Stimulated activated effector memory CD8-positive, alpha-beta T cell treated with anti-CD3 and anti-CD28 coated beads, Interleukin-12 subunit alpha, Interleukin-12 subunit beta, amount 100 ng/mL, for 72 hours (primary cell): ENCODE measurements around the gene RTP3.

Experiments
- ATAC-seq: fragments of 150-1000 bp; cut with Tn5 transposase; 2 replicates; pipeline ENCODE4 v1.10.0; 2021
- DNase-seq, 2 donors: peaks; one replicate each; pipeline ENCODE4 v3.0.0; 2021 to 2022; ENCODE audit warnings: low spot score in 2 of 2
- H3K27ac Mint-ChIP-seq: one replicate; pipeline ENCODE4 v1.8.0; 2022; ENCODE audit warnings: mild to moderate bottlenecking, mixed read lengths
- H3K36me3 Mint-ChIP-seq: one replicate; pipeline ENCODE4 v1.8.0; 2022; ENCODE audit warnings: mild to moderate bottlenecking, mixed read lengths
- H3K4me1 Mint-ChIP-seq: one replicate; pipeline ENCODE4 v1.8.0; 2022; ENCODE audit warnings: mixed read lengths
- H3K4me3 Mint-ChIP-seq: one replicate; pipeline ENCODE4 v1.8.0; 2022; ENCODE audit warnings: mild to moderate bottlenecking, mixed read lengths
- H3K9me3 Mint-ChIP-seq: one replicate; pipeline ENCODE4 v1.8.0; 2022; ENCODE audit warnings: mixed read lengths

The RTP3 gene

GRCh38 chr3:46464326-46465195, 33.2 kb upstream of the RTP3 start, which contains the start of gene LTF:
TSS of gene LTF (minus strand) at chr3:46464905. CDS start at chr3:46464867, 38 bp downstream.
- H3K4me1 Mint-ChIP-seq, result peaks cover 5% of the 10 kb centered on the region
- no peak within 1 kb of the TSS for H3K4me3 Mint-ChIP-seq
- DNase-seq, result no peak
- no peaks in the 10 kb centered on the region for H3K36me3 Mint-ChIP-seq
- no peak within 1 kb of the TSS for H3K27ac Mint-ChIP-seq
- H3K9me3 Mint-ChIP-seq, result no peaks in the 10 kb centered on the region
- ATAC-seq, result no peak

- no peaks in the 10 kb centered on the region for H3K9me3 Mint-ChIP-seq
- H3K4me3 Mint-ChIP-seq, result no peak overlapping the region
- no peak overlapping the region for H3K27ac Mint-ChIP-seq
- ATAC-seq (no peak), DNase-seq (no peak)
- H3K4me1 Mint-ChIP-seq, result peaks cover 5% of the 10 kb centered on the region
- H3K36me3 Mint-ChIP-seq, result no peaks in the 10 kb centered on the region
Observed at GRCh38 chr3:46465196-46465520, 32.6 kb upstream of the RTP3 start.

GRCh38 chr3:46466273-46466672, 31.5 kb upstream of the RTP3 start:
- Mint-ChIP-seq H3K4me3 (no peak overlapping the region), H3K27ac (no peak overlapping the region), H3K9me3 (no peaks in the 10 kb centered on the region), H3K36me3 (no peaks in the 10 kb centered on the region), H3K4me1 (peaks cover 5% of the 10 kb centered on the region)
- DNase-seq (no peak), ATAC-seq (no peak)

- no peak for DNase-seq
- H3K9me3 Mint-ChIP-seq, result no peaks in the 10 kb centered on the region
- H3K4me1 Mint-ChIP-seq, result peaks cover 5% of the 10 kb centered on the region
- ATAC-seq, result no peak
- H3K27ac Mint-ChIP-seq, result no peak overlapping the region
- H3K4me3 Mint-ChIP-seq, result no peak overlapping the region
- H3K36me3 Mint-ChIP-seq, result no peaks in the 10 kb centered on the region
Observed at GRCh38 chr3:46466871-46467403, 30.8 kb upstream of the RTP3 start.

- DNase-seq (no peak), ATAC-seq (no peak)
- no peak overlapping the region for H3K27ac Mint-ChIP-seq
- no peaks in the 10 kb centered on the region for H3K9me3 Mint-ChIP-seq
- H3K36me3 Mint-ChIP-seq, result no peaks in the 10 kb centered on the region
- H3K4me3 Mint-ChIP-seq, result no peak overlapping the region
- H3K4me1 Mint-ChIP-seq, result peaks cover 5% of the 10 kb centered on the region
Observed at GRCh38 chr3:46467562-46467961, 30.2 kb upstream of the RTP3 start.

GRCh38 chr3:46468753-46469600, 28.8 kb upstream of the RTP3 start:
- H3K4me1 Mint-ChIP-seq, result peaks cover 4% of the 10 kb centered on the region
- ATAC-seq, result no peak
- H3K27ac Mint-ChIP-seq, result no peak overlapping the region
- DNase-seq, result no peak
- H3K4me3 Mint-ChIP-seq, result no peak overlapping the region
- H3K9me3 Mint-ChIP-seq, result peaks cover under 1% of the 10 kb centered on the region
- no peaks in the 10 kb centered on the region for H3K36me3 Mint-ChIP-seq

- no peaks in the 10 kb centered on the region for H3K4me1 Mint-ChIP-seq
- H3K27ac Mint-ChIP-seq, result no peak overlapping the region
- H3K36me3 Mint-ChIP-seq, result no peaks in the 10 kb centered on the region
- H3K9me3 Mint-ChIP-seq, result peaks cover 7% of the 10 kb centered on the region
- ATAC-seq (no peak), DNase-seq (no peak)
- H3K4me3 Mint-ChIP-seq, result no peak overlapping the region
Observed at GRCh38 chr3:46469680-46470357, 28.0 kb upstream of the RTP3 start.

GRCh38 chr3:46470831-46471230, 26.9 kb upstream of the RTP3 start:
- ATAC-seq (no peak), DNase-seq (no peak)
- Mint-ChIP-seq H3K9me3 (peaks cover 12% of the 10 kb centered on the region), H3K36me3 (no peaks in the 10 kb centered on the region), H3K4me1 (no peaks in the 10 kb centered on the region), H3K4me3 (no peak overlapping the region), H3K27ac (no peak overlapping the region)

- no peak overlapping the region for H3K4me3 Mint-ChIP-seq
- DNase-seq (no peak), ATAC-seq (peak; percentile 36)
- H3K4me1 Mint-ChIP-seq, result no peaks in the 10 kb centered on the region
- no peaks in the 10 kb centered on the region for H3K36me3 Mint-ChIP-seq
- H3K9me3 Mint-ChIP-seq, result peaks cover 12% of the 10 kb centered on the region
- H3K27ac Mint-ChIP-seq, result no peak overlapping the region
Observed at GRCh38 chr3:46471371-46471914, 26.3 kb upstream of the RTP3 start.

- no peak for ATAC-seq
- no peaks in the 10 kb centered on the region for H3K4me1 Mint-ChIP-seq
Observed at GRCh38 chr3:46472736-46473135, 25.0 kb upstream of the RTP3 start.

GRCh38 chr3:46477145-46477544, 20.6 kb upstream of the RTP3 start:
- ATAC-seq (no peak), DNase-seq (no peak)
- no peaks in the 10 kb centered on the region for H3K4me1 Mint-ChIP-seq
- no peak overlapping the region for H3K4me3 Mint-ChIP-seq
- H3K9me3 Mint-ChIP-seq, result peaks cover 12% of the 10 kb centered on the region
- no peaks in the 10 kb centered on the region for H3K36me3 Mint-ChIP-seq
- no peak overlapping the region for H3K27ac Mint-ChIP-seq

More at GRCh38 chr3:46472736-46473135, 25.0 kb upstream of the RTP3 start:
- DNase-seq, result no peak
- Mint-ChIP-seq H3K9me3 (peaks cover 12% of the 10 kb centered on the region), H3K4me3 (no peak overlapping the region), H3K27ac (no peak overlapping the region), H3K36me3 (no peaks in the 10 kb centered on the region)

GRCh38 chr3:46477756-46478155, 20.0 kb upstream of the RTP3 start:
- DNase-seq (no peak), ATAC-seq (no peak)
- Mint-ChIP-seq H3K9me3 (peaks cover 12% of the 10 kb centered on the region), H3K4me1 (no peaks in the 10 kb centered on the region), H3K27ac (no peak overlapping the region), H3K4me3 (no peak overlapping the region), H3K36me3 (no peaks in the 10 kb centered on the region)

GRCh38 chr3:46478341-46478740, 19.4 kb upstream of the RTP3 start:
- no peaks in the 10 kb centered on the region for H3K4me1 Mint-ChIP-seq
- DNase-seq, result no peak
- no peak overlapping the region for H3K27ac Mint-ChIP-seq
- ATAC-seq, result no peak
- H3K4me3 Mint-ChIP-seq, result no peak overlapping the region
- H3K9me3 Mint-ChIP-seq, result peaks cover 12% of the 10 kb centered on the region
- no peaks in the 10 kb centered on the region for H3K36me3 Mint-ChIP-seq

- Mint-ChIP-seq H3K27ac (no peak overlapping the region), H3K9me3 (peaks cover 11% of the 10 kb centered on the region), H3K36me3 (no peaks in the 10 kb centered on the region), H3K4me3 (no peak overlapping the region), H3K4me1 (no peaks in the 10 kb centered on the region)
- no peak for ATAC-seq
- DNase-seq, result no peak
Observed at GRCh38 chr3:46479021-46479420, 18.8 kb upstream of the RTP3 start.

GRCh38 chr3:46479696-46480095, 18.1 kb upstream of the RTP3 start:
- H3K4me3 Mint-ChIP-seq, result no peak overlapping the region
- H3K4me1 Mint-ChIP-seq, result no peaks in the 10 kb centered on the region
- no peaks in the 10 kb centered on the region for H3K36me3 Mint-ChIP-seq
- no peak for DNase-seq
- peaks cover 6% of the 10 kb centered on the region for H3K9me3 Mint-ChIP-seq
- H3K27ac Mint-ChIP-seq, result no peak overlapping the region
- ATAC-seq, result no peak
